Measurements from ENCODE around the gene MOSPD3. TPM values are rescaled to one million over a fixed set of nuclear protein-coding genes. Genes with fewer than 3 reads are reported as not detected.
A peak's percentile ranks its signal among the peaks of the same experiment; 100 is the strongest.

The MOSPD3 gene
- total and polyA plus RNA-seq, 2 of the 8 experiments (the other 6 are each of a cell fraction or from before 2014, with no cell fraction given): 20.7 to 21.4 TPM

- WGBS, 2 experiments (ENCODE audit: extremely low coverage in 1 of 2, insufficient coverage in 1 of 2, insufficient read length in 1 of 2, insufficient replicate concordance in 2 of 2, low coverage in 1 of 2, low lambda C conversion rate in 2 of 2, missing lambda C conversion rate in 1 of 2): 95% methylated on average over 13 of the region's 20 CpGs; no CpG with 5 or more reads in 1 of the 2 experiments
- peak overlapping the region in 1 of 2 experiments; percentile 74; a peak in 2 of 4 replicates for H3K4me2 ChIP-seq (ENCODE audit: insufficient read depth in 1 of 2, low read depth in 2 of 2, low read length in 2 of 2)
- no peak overlapping the region; the same call in 1 of the 2 replicates for H4K8ac ChIP-seq (ENCODE audit: extremely low read depth, insufficient read depth, low read length)
- FAIRE-seq: no peak
- peaks cover 0 to 18% (median 8%) of the 10 kb centered on the region in 4 experiments; a peak in 5 of 8 replicates for H3K36me3 ChIP-seq (ENCODE audit: control insufficient read depth in 2 of 4, insufficient read depth in 4 of 4, low read length in 3 of 4)
- peak overlapping the region; percentile 92; the same call in 1 of the 2 replicates for H2BK12ac ChIP-seq (ENCODE audit: low read depth, low read length)
- TF ChIP-seq, protein P1, sequence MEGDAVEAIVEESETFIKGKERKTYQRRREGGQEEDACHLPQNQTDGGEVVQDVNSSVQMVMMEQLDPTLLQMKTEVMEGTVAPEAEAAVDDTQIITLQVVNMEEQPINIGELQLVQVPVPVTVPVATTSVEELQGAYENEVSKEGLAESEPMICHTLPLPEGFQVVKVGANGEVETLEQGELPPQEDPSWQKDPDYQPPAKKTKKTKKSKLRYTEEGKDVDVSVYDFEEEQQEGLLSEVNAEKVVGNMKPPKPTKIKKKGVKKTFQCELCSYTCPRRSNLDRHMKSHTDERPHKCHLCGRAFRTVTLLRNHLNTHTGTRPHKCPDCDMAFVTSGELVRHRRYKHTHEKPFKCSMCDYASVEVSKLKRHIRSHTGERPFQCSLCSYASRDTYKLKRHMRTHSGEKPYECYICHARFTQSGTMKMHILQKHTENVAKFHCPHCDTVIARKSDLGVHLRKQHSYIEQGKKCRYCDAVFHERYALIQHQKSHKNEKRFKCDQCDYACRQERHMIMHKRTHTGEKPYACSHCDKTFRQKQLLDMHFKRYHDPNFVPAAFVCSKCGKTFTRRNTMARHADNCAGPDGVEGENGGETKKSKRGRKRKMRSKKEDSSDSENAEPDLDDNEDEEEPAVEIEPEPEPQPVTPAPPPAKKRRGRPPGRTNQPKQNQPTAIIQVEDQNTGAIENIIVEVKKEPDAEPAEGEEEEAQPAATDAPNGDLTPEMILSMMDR (IDR thresholded peaks at IDR 0.05; ENCODE audit: control extremely low read depth in 1 of 3, insufficient read depth in 1 of 3, low read depth in 1 of 3, low read length in 3 of 3): peak in 1 of 3 experiments; percentile 26; a peak in 1 of 4 replicates
- no peak for TF ChIP-seq BRCA1 (IDR thresholded peaks at IDR 0.05; ENCODE audit: low read depth, low read length)
- H3K23ac ChIP-seq (ENCODE audit: insufficient read length): no peak overlapping the region
- H3K27me3 ChIP-seq (replicated peaks in 1 of 4; ENCODE audit: control insufficient read depth in 3 of 4, extremely low read depth in 1 of 4, insufficient read depth in 3 of 4, low read length in 3 of 4): peaks cover 0 to 4% (median under 1%) of the 10 kb centered on the region in 4 experiments; a peak in 1 of 7 replicates
- peak overlapping the region; percentile 19 for H3K14ac ChIP-seq (ENCODE audit: insufficient read length)
- H4K5ac ChIP-seq (ENCODE audit: insufficient read length, low read depth, low read length): peak overlapping the region; percentile 7
- POLR2A ChIA-PET (ENCODE audit: partially characterized antibody): interaction anchor here (0.5 to 4.8 kb wide), 9 partner anchors 8 to 228 kb away, joined by 3 to 83 read pairs (median 4); partner anchors contain the start of genes FBXO24, LRCH4, MEPCE and PCOLCE
- H2BK5ac ChIP-seq (ENCODE audit: low read depth, low read length): peak overlapping the region; percentile 12; the same call in 1 of the 2 replicates
- peaks cover 0 to 38% (median 24%) of the 10 kb centered on the region in 4 experiments; a peak in 6 of 7 replicates for H3K4me1 ChIP-seq (replicated peaks in 1 of 4; ENCODE audit: control insufficient read depth in 3 of 4, insufficient read depth in 4 of 4, low read length in 3 of 4)
- H2AFZ ChIP-seq (ENCODE audit: low read length): no peak overlapping the region
- peak overlapping the region in 1 of 4 experiments; percentile 26; a peak in 2 of 8 replicates for H3K4me3 ChIP-seq (ENCODE audit: extremely low read depth in 1 of 4, insufficient read depth in 2 of 4, low read depth in 3 of 4, low read length in 4 of 4)
- no peak overlapping the region for H3K27ac ChIP-seq (ENCODE audit: low read depth, low read length)
- H2BK20ac ChIP-seq (ENCODE audit: low read length): peak overlapping the region; percentile 86; the same call in 1 of the 2 replicates
- peaks cover 4% of the 10 kb centered on the region; the same call in 1 of the 2 replicates for H3K79me1 ChIP-seq (ENCODE audit: low read depth, low read length)
- no peak overlapping the region for H3K56ac ChIP-seq (replicated peaks; ENCODE audit: insufficient read length, low read depth, low read length)
- H3K4ac ChIP-seq (replicated peaks; ENCODE audit: insufficient read length, low read depth, low read length): no peak overlapping the region
- no peaks in the 10 kb centered on the region for H3K9me3 ChIP-seq (ENCODE audit: insufficient read depth in 2 of 2, low read depth in 1 of 2, low read length in 1 of 2)
- no peak overlapping the region for H3K9ac ChIP-seq (replicated peaks in 1 of 4; ENCODE audit: extremely low read depth in 1 of 4, low read depth in 3 of 4, low read length in 3 of 4)
- peaks cover 0 to 8% of the 10 kb centered on the region in 2 experiments for H4K20me1 ChIP-seq (replicated peaks in 1 of 2; ENCODE audit: control insufficient read depth in 1 of 2, insufficient read depth in 2 of 2, low read length in 2 of 2)
- peak in 1 of 2 experiments; percentile 52 for DNase-seq (ENCODE audit: low read depth in 1 of 2, low spot score in 2 of 2)
- CTCF ChIA-PET (ENCODE audit: partially characterized antibody): interaction anchor here (0.5 to 4.8 kb wide), 12 partner anchors 11 to 104 kb away, joined by 3 to 53 read pairs (median 4); partner anchors contain the start of genes FBXO24 and LRCH4
- H3K23me2 ChIP-seq (ENCODE audit: low read depth, low read length): peaks cover 8% of the 10 kb centered on the region; the same call in 1 of the 2 replicates
- H2BK120ac ChIP-seq (replicated peaks; ENCODE audit: low read depth, low read length): no peak overlapping the region
- peak overlapping the region; percentile 39; the same call in 1 of the 2 replicates for H2AK5ac ChIP-seq (ENCODE audit: low read depth, low read length)
- no peak overlapping the region for H4K91ac ChIP-seq (replicated peaks; ENCODE audit: insufficient read length, low read length)
- H3K79me2 ChIP-seq (ENCODE audit: control insufficient read depth in 1 of 2, insufficient read depth in 2 of 2, low read length in 2 of 2): no peaks in the 10 kb centered on the region
- H3K18ac ChIP-seq (ENCODE audit: extremely low read depth, low read length): peak overlapping the region; percentile 48; the same call in 1 of the 2 replicates
- peak overlapping the region; percentile 88; the same call in 1 of the 2 replicates for H2BK15ac ChIP-seq (ENCODE audit: low read length)
Measured at GRCh38 chr7:100572281-100572948, 39.9 kb upstream of the MOSPD3 start.
